GM12878 (cell line): ENCODE measurements around the gene IFNA16. TPM values are rescaled to one million over a fixed set of nuclear protein-coding genes. Genes with fewer than 3 reads are reported as not detected.
"Not testable (repeated sequence)": the region's sequence is repeated elsewhere in the genome, so short reads cannot be mapped to it uniquely, and the experiment has no call there.

ENCODE experiments used
- ATAC-seq: fragments of 200-7000 bp; cut with Tn5 transposase; 3 replicates; pipeline ENCODE4 v1.9.1; 2020; ENCODE audit warnings: mild to moderate bottlenecking, moderate library complexity
- BruUV-seq: library from RNA; stranded (reverse); fragments of 400-500 nt; replicated peaks from 2 replicates; lab custom pipeline; 2021; lab: Mats Ljungman, UMichigan
- CTCF ChIA-PET: fragments of 300-600 bp; sonication (Branson Sonifier 250); formaldehyde crosslinking; extraction: SDS; loops from one replicate; lab custom pipeline; 2021; ENCODE audit warnings: inconsistent platforms; lab: Yijun Ruan, JAX
- POLR2A ChIA-PET: fragments of 350-600 bp; formaldehyde crosslinking; extraction: SDS; loops from one replicate; lab custom pipeline; 2021; ENCODE audit warnings: inconsistent platforms; lab: Charles Lee
- RAD21 ChIA-PET: fragments of 300-600 bp; sonication (Branson Sonifier 250); formaldehyde crosslinking; loops from one replicate; lab custom pipeline; 2023; ENCODE audit warnings: antibody characterized with exemption; ENCODE audit not compliant: unreplicated experiment; lab: Charles Lee
- SMC1A ChIA-PET: fragments of 300-600 bp; sonication (Branson Sonifier 250); formaldehyde crosslinking; loops from one replicate; lab custom pipeline; 2023; ENCODE audit not compliant: unreplicated experiment, uncharacterized antibody; lab: Charles Lee
- DNase-seq: peaks from one replicate; pipeline ENCODE4 v3.0.0-alpha.2; 2011; ENCODE audit warnings: low read depth, low spot score
- FAIRE-seq: peaks from 3 replicates; lab custom pipeline; 2011; peaks lifted over from hg19 to GRCh38; lab: Jason Lieb, UNC
- H2AFZ ChIP-seq: 2 replicates; pipeline ENCODE4 v1.6.0; 2011; ENCODE audit warnings: low read depth, low read length, control low read depth; ENCODE audit not compliant: control insufficient read depth
- H3K27ac ChIP-seq: 2 replicates; pipeline ENCODE4 v1.5.1; 2011; ENCODE audit warnings: control low read depth; ENCODE audit not compliant: control insufficient read depth, insufficient read depth
- H3K27me3 ChIP-seq, 2 experiments: replicated peaks in 1 of 2; 2 replicates each; pipeline versions ENCODE4 v1.6.0 to v1.6.1; 2011; ENCODE audit warnings: low read length in 1 of 2; ENCODE audit not compliant: control insufficient read depth in 2 of 2, insufficient read depth in 2 of 2
- H3K36me3 ChIP-seq, 2 experiments: 2 replicates each; pipeline ENCODE4 v1.5.1; 2011; ENCODE audit warnings: low read length in 1 of 2; ENCODE audit not compliant: control insufficient read depth in 2 of 2, insufficient read depth in 2 of 2
- H3K4me1 ChIP-seq: 2 replicates; pipeline ENCODE4 v1.6.1; 2011; ENCODE audit warnings: mild to moderate bottlenecking, low read length, moderate library complexity, mixed read lengths; ENCODE audit not compliant: control insufficient read depth, insufficient read depth
- H3K4me2 ChIP-seq: 2 replicates; pipeline ENCODE4 v1.6.0; 2011; ENCODE audit warnings: control low read depth; ENCODE audit not compliant: control insufficient read depth, insufficient read depth
- H3K4me3 ChIP-seq: fragments of 200-600 bp; sonication (generic); 2 replicates; pipeline ENCODE4 v1.5.1; 2016
- H3K79me2 ChIP-seq: 2 replicates; pipeline ENCODE4 v1.6.0; 2011; ENCODE audit warnings: low read length; ENCODE audit not compliant: control insufficient read depth, insufficient read depth
- H3K9ac ChIP-seq: 2 replicates; pipeline ENCODE4 v1.8.0; 2011; ENCODE audit warnings: low read length, control low read depth, mixed read lengths; ENCODE audit not compliant: control insufficient read depth, insufficient read depth
- H3K9me3 ChIP-seq: replicated peaks from 3 replicates; pipeline ENCODE4 v1.5.1; 2011; ENCODE audit warnings: mild to moderate bottlenecking, low read length; ENCODE audit not compliant: control insufficient read depth, insufficient read depth
- H4K20me1 ChIP-seq: 2 replicates; pipeline ENCODE4 v1.6.0; 2011; ENCODE audit not compliant: control insufficient read depth, insufficient read depth
- ATF2 ChIP-seq: IDR thresholded peaks from 2 replicates; pipeline ENCODE4 v1.6.1; 2012; ENCODE audit warnings: low read length, inconsistent platforms
- BRCA1 ChIP-seq: IDR thresholded peaks from 2 replicates; pipeline ENCODE4 v1.6.1; 2011; ENCODE audit warnings: low read depth, low read length, improper control_type of control experiment
- EED ChIP-seq: sonication (generic); IDR thresholded peaks from 2 replicates; pipeline ENCODE4 v1.6.1; 2016; ENCODE audit warnings: antibody characterized with exemption, low read depth
- EP300 ChIP-seq, 2 experiments: fragments of 150-350 bp in 1 of 2; IDR thresholded peaks; 2 replicates each; pipeline ENCODE4 v1.6.1; 2011 to 2012; ENCODE audit warnings: low read depth in 2 of 2, low read length in 2 of 2, borderline replicate concordance in 1 of 2, improper control_type of control experiment in 1 of 2, inconsistent platforms in 1 of 2; ENCODE audit not compliant: control insufficient read depth in 1 of 2
- HDAC6 ChIP-seq: fragments of 200-600 bp; sonication (generic); IDR thresholded peaks from one replicate; pipeline ENCODE4 v1.8.0; 2017; ENCODE audit warnings: antibody characterized with exemption; ENCODE audit not compliant: unreplicated experiment
- PAX8 ChIP-seq: fragments of 450-650 bp; IDR thresholded peaks from 2 replicates; pipeline ENCODE4 v1.6.1; 2017; ENCODE audit warnings: mild to moderate bottlenecking, moderate library complexity
- RUNX3 ChIP-seq: IDR thresholded peaks from 2 replicates; pipeline ENCODE4 v1.6.1; 2012; ENCODE audit warnings: low read length, inconsistent platforms
- YBX1 ChIP-seq: fragments of 450-650 bp; IDR thresholded peaks from 2 replicates; pipeline ENCODE4 v1.6.1; 2016; ENCODE audit warnings: antibody characterized with exemption
- ZNF207 ChIP-seq: fragments of 450-650 bp; IDR thresholded peaks from 2 replicates; pipeline ENCODE4 v1.6.1; 2014; ENCODE audit warnings: antibody characterized with exemption, mild to moderate bottlenecking, borderline replicate concordance
- WGBS: methylation state at CpG from one replicate; pipeline ENCODE4 v1.1.6; 2016; ENCODE audit warnings: low lambda C conversion rate; ENCODE audit not compliant: insufficient replicate concordance, insufficient coverage; ENCODE audit errors: missing lambda C conversion rate; 5-methylcytosine and 5-hydroxymethylcytosine counted together
- in situ Hi-C: fragments of 300-500 bp; cut with MboI; formaldehyde crosslinking; loops from 9 replicates; pipeline ENCODE4 v1.14.3; 2018; ENCODE audit warnings: mixed read lengths
- intact Hi-C: fragments of 100-400 bp; cut with micrococcal nuclease; formaldehyde crosslinking; loops from one replicate; pipeline ENCODE4 v1.14.2; 2022; ENCODE audit not compliant: unreplicated experiment
- polyA plus RNA-seq, 11 experiments: library from polyadenylated mRNA; depleted of rRNA in 4 of 11; unstranded in 6 of 11; stranded (reverse) in 5 of 11; fragments of >200 nt; fragmentation: Nextera tagmentation in 4 of 11; fragmentation: Illumina TruSeq in 1 of 11; extraction: Ambion mirVana in 4 of 11; extraction: Trizol in 1 of 11; gene quantifications; 1 replicate in 1 of 11; 2 replicates in 10 of 11; pipeline versions ENCODE4 v1.2.1 to v1.2.3, GENCODE V29; 2011 to 2016; ENCODE audit warnings: inconsistent platforms in 2 of 11, missing spikeins in 2 of 11, low read depth in 1 of 11
- total RNA-seq, 4 experiments: library from RNA; depleted of rRNA in 3 of 4; stranded (reverse); fragments of >200 nt in 3 of 4; fragmentation: Illumina TruSeq in 1 of 4; extraction: Trizol in 1 of 4; gene quantifications; 2 replicates each; pipeline versions ENCODE4 v1.2.1 to v1.2.3, GENCODE V29; 2013 to 2021

The IFNA16 gene
- total and polyA plus RNA-seq, 10 of the 15 experiments (the other 5 are each of a cell fraction or from before 2014, with no cell fraction given), result not detected

- TF ChIP-seq ATF2 (no peak), EED (no peak), BRCA1 (no peak), YBX1 (no peak), EP300 (IDR thresholded peaks at IDR 0.05; ENCODE audit: borderline replicate concordance in 1 of 2, control insufficient read depth in 1 of 2, low read depth in 2 of 2, low read length in 2 of 2) (no peak), PAX8 (no peak), ZNF207 (no peak), RUNX3 (no peak), HDAC6 (no peak)
These were observed 45.8 kb downstream of the IFNA16 start (continued) for GRCh38 chr9:21171351-21171750.

GRCh38 chr9:21166560-21166959 is 50.6 kb downstream of the IFNA16 start, which contains the start of gene IFNA21:
TSS of gene IFNA21 (minus strand) at chr9:21166660. CDS start at chr9:21166612, 48 bp downstream.
- H4K20me1 ChIP-seq, in situ Hi-C loops, FAIRE-seq, ATAC-seq, POLR2A ChIA-PET, DNase-seq, intact Hi-C loops, H3K9me3 ChIP-seq, H3K79me2 ChIP-seq, BruUV-seq, H3K4me2 ChIP-seq, H3K4me1 ChIP-seq, H3K27me3 ChIP-seq, H3K4me3 ChIP-seq, H3K27ac ChIP-seq, H3K9ac ChIP-seq, H2AFZ ChIP-seq, H3K36me3 ChIP-seq: not testable (repeated sequence)
- ChIA-PET CTCF (interaction anchor here (1.1 to 1.4 kb wide), 2 partner anchors 15 to 17 kb away, joined by 3 read pairs; no protein-coding TSS in a partner anchor), RAD21 (interaction anchor here (0.8 kb wide), 1 partner anchor 16 kb away, joined by 3 read pairs; no protein-coding TSS in a partner anchor), SMC1A (interaction anchor here (1.3 kb wide), 1 partner anchor 16 kb away, joined by 4 read pairs; no protein-coding TSS in a partner anchor)
- WGBS, result 90% methylated on average over 2 of the region's 2 CpGs

Other genes starting within 250 kb of the IFNA16 start
Only the 7 nearest of the 16 such genes appear.
- gene IFNW1, start 75.5 kb downstream of the IFNA16 start, total RNA-seq (2014; rRNA removed), result not detected in 2 replicates
- gene IFNW1, start 75.5 kb downstream of the IFNA16 start, total RNA-seq (2014; rRNA removed; fragmentation: Illumina TruSeq; extraction: Trizol), result not detected in 2 replicates
- gene IFNW1, start 75.5 kb downstream of the IFNA16 start, total RNA-seq (2021), result not detected in 2 replicates
- not detected in 2 replicates for gene IFNW1, start 75.5 kb downstream of the IFNA16 start, polyA plus RNA-seq (2011; rRNA removed)
- gene IFNW1, start 75.5 kb downstream of the IFNA16 start, polyA plus RNA-seq (2014; fragmentation: Illumina TruSeq; extraction: Trizol), result not detected in 2 replicates
- under 1 TPM in 1 of 2 experiments, not detected in 1; 0.09 TPM for gene IFNW1, start 75.5 kb downstream of the IFNA16 start, polyA plus RNA-seq (2014; fragmentation: Nextera tagmentation; extraction: Ambion mirVana)
- not detected in 2 replicates for gene IFNW1, start 75.5 kb downstream of the IFNA16 start, polyA plus RNA-seq (2014; rRNA removed)
- under 1 TPM; 0.06 to 0.11 TPM for gene IFNW1, start 75.5 kb downstream of the IFNA16 start, polyA plus RNA-seq (2016; fragmentation: Nextera tagmentation; extraction: Ambion mirVana)
- not detected in 2 replicates for gene IFNA21, start 50.7 kb downstream of the IFNA16 start, total RNA-seq (2014; rRNA removed)
- gene IFNA21, start 50.7 kb downstream of the IFNA16 start, total RNA-seq (2014; rRNA removed; fragmentation: Illumina TruSeq; extraction: Trizol), result not detected in 2 replicates
- gene IFNA21, start 50.7 kb downstream of the IFNA16 start, total RNA-seq (2021), result not detected in 2 replicates
- not detected in 2 replicates for gene IFNA21, start 50.7 kb downstream of the IFNA16 start, polyA plus RNA-seq (2011; rRNA removed)
- not detected in 2 replicates for gene IFNA21, start 50.7 kb downstream of the IFNA16 start, polyA plus RNA-seq (2014; fragmentation: Illumina TruSeq; extraction: Trizol)
- not detected for gene IFNA21, start 50.7 kb downstream of the IFNA16 start, polyA plus RNA-seq (2014; fragmentation: Nextera tagmentation; extraction: Ambion mirVana)
- not detected in 2 replicates for gene IFNA21, start 50.7 kb downstream of the IFNA16 start, polyA plus RNA-seq (2014; rRNA removed)
- gene IFNA21, start 50.7 kb downstream of the IFNA16 start, polyA plus RNA-seq (2016; fragmentation: Nextera tagmentation; extraction: Ambion mirVana), result not detected
- not detected in 2 replicates for gene IFNA4, start 29.7 kb downstream of the IFNA16 start, total RNA-seq (2014; rRNA removed)
- gene IFNA4, start 29.7 kb downstream of the IFNA16 start, total RNA-seq (2014; rRNA removed; fragmentation: Illumina TruSeq; extraction: Trizol), result not detected in 2 replicates
- not detected in 2 replicates for gene IFNA4, start 29.7 kb downstream of the IFNA16 start, total RNA-seq (2021)
- gene IFNA4, start 29.7 kb downstream of the IFNA16 start, polyA plus RNA-seq (2011; rRNA removed), result not detected in 2 replicates
- gene IFNA4, start 29.7 kb downstream of the IFNA16 start, polyA plus RNA-seq (2014; fragmentation: Illumina TruSeq; extraction: Trizol), result 0.63 TPM in 1 of 2 replicates, not detected in the other
- not detected for gene IFNA4, start 29.7 kb downstream of the IFNA16 start, polyA plus RNA-seq (2014; fragmentation: Nextera tagmentation; extraction: Ambion mirVana)
- not detected in 2 replicates for gene IFNA4, start 29.7 kb downstream of the IFNA16 start, polyA plus RNA-seq (2014; rRNA removed)
- not detected for gene IFNA4, start 29.7 kb downstream of the IFNA16 start, polyA plus RNA-seq (2016; fragmentation: Nextera tagmentation; extraction: Ambion mirVana)
- gene IFNA7, start 15.1 kb downstream of the IFNA16 start, total RNA-seq (2014; rRNA removed), result not detected in 2 replicates
- not detected in 2 replicates for gene IFNA7, start 15.1 kb downstream of the IFNA16 start, total RNA-seq (2014; rRNA removed; fragmentation: Illumina TruSeq; extraction: Trizol)
- not detected in 2 replicates for gene IFNA7, start 15.1 kb downstream of the IFNA16 start, total RNA-seq (2021)
- gene IFNA7, start 15.1 kb downstream of the IFNA16 start, polyA plus RNA-seq (2011; rRNA removed), result not detected in 2 replicates
- gene IFNA7, start 15.1 kb downstream of the IFNA16 start, polyA plus RNA-seq (2014; fragmentation: Illumina TruSeq; extraction: Trizol), result not detected in 2 replicates
- not detected for gene IFNA7, start 15.1 kb downstream of the IFNA16 start, polyA plus RNA-seq (2014; fragmentation: Nextera tagmentation; extraction: Ambion mirVana)
- not detected in 2 replicates for gene IFNA7, start 15.1 kb downstream of the IFNA16 start, polyA plus RNA-seq (2014; rRNA removed)
- gene IFNA7, start 15.1 kb downstream of the IFNA16 start, polyA plus RNA-seq (2016; fragmentation: Nextera tagmentation; extraction: Ambion mirVana), result not detected
- not detected in 2 replicates for gene IFNA10, start 10.2 kb downstream of the IFNA16 start, total RNA-seq (2014; rRNA removed)
- not detected in 2 replicates for gene IFNA10, start 10.2 kb downstream of the IFNA16 start, total RNA-seq (2014; rRNA removed; fragmentation: Illumina TruSeq; extraction: Trizol)
- not detected in 2 replicates for gene IFNA10, start 10.2 kb downstream of the IFNA16 start, total RNA-seq (2021)
- not detected in 2 replicates for gene IFNA10, start 10.2 kb downstream of the IFNA16 start, polyA plus RNA-seq (2011; rRNA removed)
- gene IFNA10, start 10.2 kb downstream of the IFNA16 start, polyA plus RNA-seq (2014; fragmentation: Illumina TruSeq; extraction: Trizol), result not detected in 2 replicates
- gene IFNA10, start 10.2 kb downstream of the IFNA16 start, polyA plus RNA-seq (2014; fragmentation: Nextera tagmentation; extraction: Ambion mirVana), result not detected
- gene IFNA10, start 10.2 kb downstream of the IFNA16 start, polyA plus RNA-seq (2014; rRNA removed), result not detected in 2 replicates
- gene IFNA10, start 10.2 kb downstream of the IFNA16 start, polyA plus RNA-seq (2016; fragmentation: Nextera tagmentation; extraction: Ambion mirVana), result not detected
- not detected in 2 replicates for gene IFNA17, start 10.9 kb upstream of the IFNA16 start, total RNA-seq (2014; rRNA removed)
- not detected in 2 replicates for gene IFNA17, start 10.9 kb upstream of the IFNA16 start, total RNA-seq (2014; rRNA removed; fragmentation: Illumina TruSeq; extraction: Trizol)
- gene IFNA17, start 10.9 kb upstream of the IFNA16 start, total RNA-seq (2021), result not detected in 2 replicates
- gene IFNA17, start 10.9 kb upstream of the IFNA16 start, polyA plus RNA-seq (2011; rRNA removed), result not detected in 2 replicates
- not detected in 2 replicates for gene IFNA17, start 10.9 kb upstream of the IFNA16 start, polyA plus RNA-seq (2014; fragmentation: Illumina TruSeq; extraction: Trizol)
- not detected for gene IFNA17, start 10.9 kb upstream of the IFNA16 start, polyA plus RNA-seq (2014; fragmentation: Nextera tagmentation; extraction: Ambion mirVana)
- not detected in 2 replicates for gene IFNA17, start 10.9 kb upstream of the IFNA16 start, polyA plus RNA-seq (2014; rRNA removed)
- gene IFNA17, start 10.9 kb upstream of the IFNA16 start, polyA plus RNA-seq (2016; fragmentation: Nextera tagmentation; extraction: Ambion mirVana), result not detected
- gene IFNA14, start 22.7 kb upstream of the IFNA16 start, total RNA-seq (2014; rRNA removed), result not detected in 2 replicates
- gene IFNA14, start 22.7 kb upstream of the IFNA16 start, total RNA-seq (2014; rRNA removed; fragmentation: Illumina TruSeq; extraction: Trizol), result not detected in 2 replicates
- not detected in 2 replicates for gene IFNA14, start 22.7 kb upstream of the IFNA16 start, total RNA-seq (2021)
- not detected in 2 replicates for gene IFNA14, start 22.7 kb upstream of the IFNA16 start, polyA plus RNA-seq (2011; rRNA removed)
- gene IFNA14, start 22.7 kb upstream of the IFNA16 start, polyA plus RNA-seq (2014; fragmentation: Illumina TruSeq; extraction: Trizol), result not detected in 2 replicates
- not detected for gene IFNA14, start 22.7 kb upstream of the IFNA16 start, polyA plus RNA-seq (2014; fragmentation: Nextera tagmentation; extraction: Ambion mirVana)
- not detected in 2 replicates for gene IFNA14, start 22.7 kb upstream of the IFNA16 start, polyA plus RNA-seq (2014; rRNA removed)
- gene IFNA14, start 22.7 kb upstream of the IFNA16 start, polyA plus RNA-seq (2016; fragmentation: Nextera tagmentation; extraction: Ambion mirVana), result not detected